A549 (cell line): ENCODE results near the gene YIF1B. TPM values are rescaled to one million over a fixed set of nuclear protein-coding genes. Genes with fewer than 3 reads are reported as not detected.

ENCODE experiments used
- ATAC-seq, 2 experiments: fragments of 200-7000 bp in 1 of 2; fragments of >200 bp in 1 of 2; cut with Nextera tagmentation in 1 of 2; cut with Tn5 transposase in 1 of 2; 3 replicates each; pipeline versions ENCODE4 v1.8.0 to v1.9.1; 2018 to 2020; ENCODE audit warnings: mild to moderate bottlenecking in 1 of 2, moderate library complexity in 1 of 2
- CTCF ChIA-PET: fragments of 300-600 bp; sonication (Branson Sonifier 250); formaldehyde crosslinking; extraction: SDS; loops from one replicate; lab custom pipeline; 2021; ENCODE audit warnings: antibody characterized with exemption, inconsistent platforms; lab: Yijun Ruan, JAX
- POLR2A ChIA-PET: fragments of 350-600 bp; formaldehyde crosslinking; extraction: SDS; loops from one replicate; lab custom pipeline; 2021; ENCODE audit warnings: antibody characterized with exemption, inconsistent platforms; lab: Yijun Ruan, JAX
- DNase-seq, 2 experiments: peaks; one replicate each; pipeline versions ENCODE4 v3.0.0 to v3.0.0-alpha.2; 2011 to 2016; ENCODE audit warnings: low read depth in 1 of 2, low spot score in 1 of 2
- FAIRE-seq: peaks from 2 replicates; lab custom pipeline; 2011; peaks lifted over from hg19 to GRCh38; lab: Jason Lieb, UNC
- H3K27ac ChIP-seq, 2 experiments: fragments of >200 bp; sonication (Bioruptor Twin); formaldehyde crosslinking; 3 replicates each; pipeline ENCODE4 v1.5.1; 2016 to 2017
- H3K4me1 ChIP-seq: fragments of >200 bp; sonication (Bioruptor Twin); formaldehyde crosslinking; 3 replicates; pipeline ENCODE4 v1.6.1; 2016
- H3K4me2 ChIP-seq: fragments of >200 bp; sonication (Bioruptor Twin); formaldehyde crosslinking; 3 replicates; pipeline ENCODE4 v1.6.1; 2016
- H3K4me3 ChIP-seq: fragments of >200 bp; sonication (Bioruptor Twin); formaldehyde crosslinking; 3 replicates; pipeline ENCODE4 v1.5.1; 2016
- H3K9me3 ChIP-seq: fragments of >200 bp; sonication (Bioruptor Twin); formaldehyde crosslinking; 3 replicates; pipeline ENCODE4 v1.6.1; 2016
- BHLHE40 ChIP-seq: IDR thresholded peaks from 2 replicates; pipeline ENCODE4 v1.6.1; 2012; ENCODE audit warnings: low read depth, low read length, inconsistent platforms
- CBX2 ChIP-seq: fragments of 200-600 bp; sonication (generic); IDR thresholded peaks from 2 replicates; pipeline ENCODE4 v1.6.1; 2016; ENCODE audit warnings: low read depth, mild to moderate bottlenecking, borderline replicate concordance
- CBX8 ChIP-seq: fragments of 200-600 bp; sonication (generic); IDR thresholded peaks from 2 replicates; pipeline ENCODE4 v1.6.1; 2016
- CHD2 ChIP-seq: fragments of 150-350 bp; IDR thresholded peaks from 2 replicates; pipeline ENCODE4 v1.6.1; 2014; ENCODE audit warnings: low read length; ENCODE audit not compliant: partially characterized antibody
- EP300 ChIP-seq, 2 experiments: fragments of >200 bp; sonication (Bioruptor Twin); formaldehyde crosslinking; IDR thresholded peaks; 2 replicates in 1 of 2; 3 replicates in 1 of 2; pipeline ENCODE4 v1.6.1; 2016 to 2017
- ESRRA ChIP-seq: fragments of 150-350 bp; IDR thresholded peaks from 2 replicates; pipeline ENCODE4 v1.6.1; 2014; ENCODE audit warnings: mild to moderate bottlenecking, low read length, borderline replicate concordance
- FOSL2 ChIP-seq, 2 experiments: fragments of 450-650 bp in 1 of 2; fragments of >200 bp in 1 of 2; sonication (Bioruptor Twin) in 1 of 2; formaldehyde crosslinking; IDR thresholded peaks; 2 replicates each; pipeline versions ENCODE4 v1.5.0 to v1.6.1; 2016 to 2020; ENCODE audit warnings: mild to moderate bottlenecking in 1 of 2, moderate library complexity in 1 of 2
- HEYL ChIP-seq: fragments of 250-450 bp; sonication (Bioruptor Pico); IDR thresholded peaks from 2 replicates; pipeline ENCODE4 v1.8.0; 2021; ENCODE audit warnings: mild to moderate bottlenecking, moderate library complexity
- JUN ChIP-seq, 2 experiments: fragments of >200 bp; sonication (Bioruptor Twin); formaldehyde crosslinking; IDR thresholded peaks; 2 replicates in 1 of 2; 3 replicates in 1 of 2; pipeline ENCODE4 v1.6.1; 2016 to 2017
- KDM5A ChIP-seq: fragments of 200-600 bp; sonication (generic); IDR thresholded peaks from 2 replicates; pipeline ENCODE4 v1.6.1; 2016; ENCODE audit warnings: antibody characterized with exemption, mild to moderate bottlenecking
- MAFK ChIP-seq: fragments of 450-650 bp; IDR thresholded peaks from 2 replicates; pipeline ENCODE4 v1.6.1; 2014; ENCODE audit not compliant: partially characterized antibody
- NPAS2 ChIP-seq: fragments of 250-450 bp; sonication (Bioruptor Pico); IDR thresholded peaks from 2 replicates; pipeline ENCODE4 v1.8.0; 2022; ENCODE audit warnings: mild to moderate bottlenecking, moderate library complexity, borderline replicate concordance
- PHF8 ChIP-seq: fragments of 200-600 bp; sonication (generic); IDR thresholded peaks from 2 replicates; pipeline ENCODE4 v1.6.1; 2016; ENCODE audit warnings: low read depth, mild to moderate bottlenecking, antibody characterized with exemption, moderate library complexity, borderline replicate concordance
- POLR2A ChIP-seq: IDR thresholded peaks from 2 replicates; pipeline ENCODE4 v1.6.1; 2012; ENCODE audit warnings: mild to moderate bottlenecking, low read length
- RFX5 ChIP-seq: fragments of 450-650 bp; IDR thresholded peaks from 2 replicates; pipeline ENCODE4 v1.7.1; 2014; ENCODE audit warnings: antibody characterized with exemption, mild to moderate bottlenecking, moderate library complexity
- RNF2 ChIP-seq: fragments of 200-600 bp; sonication (generic); IDR thresholded peaks from 2 replicates; pipeline ENCODE4 v1.6.1; 2016; ENCODE audit warnings: low read depth, mild to moderate bottlenecking, antibody characterized with exemption, moderate library complexity, borderline replicate concordance
- ZFP36 ChIP-seq: fragments of 450-650 bp; IDR thresholded peaks from 2 replicates; pipeline ENCODE4 v1.6.1; 2014; ENCODE audit warnings: borderline replicate concordance; ENCODE audit not compliant: partially characterized antibody
- WGBS: methylation state at CpG from one replicate; pipeline ENCODE4 v1.1.6; 2017; ENCODE audit errors: missing lambda C conversion rate; 5-methylcytosine and 5-hydroxymethylcytosine counted together
- polyA plus RNA-seq, 4 experiments: library from polyadenylated mRNA; depleted of rRNA in 3 of 4; stranded (reverse); fragments of >200 nt; fragmentation: RNase III in 1 of 4; extraction: RNeasy Plus Mini Kit Qiagen cat#74134 plus additional on column Dnase treatment in 1 of 4; gene quantifications; 2 replicates in 3 of 4; 3 replicates in 1 of 4; pipeline ENCODE4 v1.2.3, GENCODE V29; 2011 to 2017
- TF ChIP-seq, protein P1 (sequence below): IDR thresholded peaks from 2 replicates; pipeline ENCODE4 v1.6.1; 2012; ENCODE audit warnings: low read depth, borderline replicate concordance
- TF ChIP-seq, protein P2 (sequence below): fragments of >200 bp; sonication (Bioruptor Twin); formaldehyde crosslinking; IDR thresholded peaks from 3 replicates; pipeline ENCODE4 v1.5.1; 2016
- TF ChIP-seq, protein P3 (sequence below): fragments of 450-650 bp; IDR thresholded peaks from 2 replicates; pipeline ENCODE4 v1.6.1; 2014; ENCODE audit warnings: antibody characterized with exemption
- TF ChIP-seq, protein P4 (sequence below): IDR thresholded peaks from 2 replicates; pipeline ENCODE4 v1.6.1; 2012
- TF ChIP-seq, protein P5 (sequence below): IDR thresholded peaks from 2 replicates; pipeline ENCODE4 v1.6.1; 2012
- TF ChIP-seq, protein P6 (sequence below): fragments of >200 bp; sonication (Bioruptor Twin); formaldehyde crosslinking; IDR thresholded peaks from 3 replicates; pipeline ENCODE4 v1.6.1; 2016
- TF ChIP-seq, protein P7 (sequence below): fragments of 250-450 bp; sonication (Bioruptor Pico); IDR thresholded peaks from 2 replicates; pipeline ENCODE4 v1.5.0; 2021; ENCODE audit warnings: mild to moderate bottlenecking, moderate library complexity, borderline replicate concordance
- TF ChIP-seq, protein P8 (sequence below): fragments of >200 bp; sonication (Bioruptor Twin); formaldehyde crosslinking; IDR thresholded peaks from 2 replicates; pipeline ENCODE4 v1.6.1; 2016

The YIF1B gene
- polyA plus RNA-seq, 2 of the 4 experiments (the other 2 are of a cell fraction) = 75.5 to 100 TPM

DNA sequence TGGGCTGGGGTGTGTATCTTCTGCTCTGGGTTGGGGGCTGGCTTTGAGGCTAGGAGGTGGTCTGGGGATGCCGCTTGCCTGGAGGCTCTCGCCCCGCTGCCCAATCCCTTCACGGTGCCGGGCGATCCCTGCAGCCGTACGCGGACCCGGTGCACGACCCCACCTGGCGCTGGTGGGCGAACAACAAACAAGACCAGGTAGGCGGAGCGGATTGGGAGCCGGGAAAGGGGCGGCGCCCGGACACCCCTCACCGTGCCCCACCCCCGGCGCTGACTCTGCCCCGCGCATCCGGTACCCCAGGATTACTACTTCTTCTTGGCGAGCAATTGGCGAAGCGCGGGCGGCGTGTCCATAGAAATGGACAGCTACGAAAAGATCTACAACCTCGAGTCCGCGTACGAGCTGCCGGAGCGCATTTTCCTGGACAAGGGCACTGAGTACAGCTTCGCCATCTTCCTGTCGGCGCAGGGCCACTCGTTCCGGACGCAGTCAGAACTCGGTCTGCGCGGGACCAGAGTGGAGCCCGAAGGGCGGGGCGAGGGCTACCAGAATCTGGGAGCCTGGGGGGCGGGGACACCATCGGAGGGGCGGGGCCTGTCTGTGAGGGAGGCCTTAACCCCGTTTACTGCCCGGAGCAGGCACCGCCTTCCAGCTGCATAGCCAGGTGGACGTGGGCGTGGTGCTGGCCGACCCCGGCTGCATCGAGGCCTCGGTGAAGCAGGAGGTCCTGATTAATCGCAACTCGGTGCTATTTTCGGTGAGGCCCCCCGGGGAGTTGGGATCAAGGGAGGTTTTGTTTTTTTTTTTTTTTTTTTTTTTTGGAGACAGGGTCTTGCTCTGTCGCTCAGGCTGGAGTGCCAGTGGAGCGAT, 46.6 kb upstream of the YIF1B start:
- H3K9me3 ChIP-seq = no peaks in the 10 kb centered on the region
- ATAC-seq = peak; percentile 72 to 80
- peaks cover 9% of the 10 kb centered on the region; the same call in 1 of the 3 replicates for H3K4me1 ChIP-seq
- peak overlapping the region; percentile 62 to 81 for H3K27ac ChIP-seq
- ChIA-PET CTCF (interaction anchor here (0.6 to 1.6 kb wide), 14 partner anchors 8 to 855 kb away, joined by 3 to 6 read pairs (median 3); partner anchors contain the start of genes CATSPERG, FAM98C, PPP1R14A and PSMD8), POLR2A (interaction anchor here (0.5 to 3.0 kb wide), 9 partner anchors 11 to 568 kb away, joined by 3 to 41 read pairs (median 5); partner anchors contain the start of genes C19orf33, FAM98C, GGN and MRPS12)
- H3K4me3 ChIP-seq = peak overlapping the region; percentile 65
- FAIRE-seq = peak; percentile 49
- DNase-seq = peak; percentile 92 to 94
- H3K4me2 ChIP-seq = peak overlapping the region; percentile 86
- TF ChIP-seq FOSL2 (IDR thresholded peaks at IDR 0.05) (no peak), FOSL2 (CRISPR knock-in tag; IDR thresholded peaks at IDR 0.05) (peak; percentile 4; the same call in 1 of the 2 replicates), JUN (IDR thresholded peaks at IDR 0.05) (peak in 1 of 2 experiments; percentile 68; a peak in 1 of 5 replicates), RNF2 (0 out of 2 replicates have a peak, but pooled peaks have one; percentile 30), PHF8 (peak; percentile 63; the same call in 1 of the 2 replicates), BHLHE40 (no peak), MAFK (no peak), RFX5 (0 out of 2 replicates have a peak, but pooled peaks have one; percentile 36), ZFP36 (no peak), HEYL (no peak), CBX8 (no peak), CHD2 (no peak), POLR2A (peak; percentile 57)
- TF ChIP-seq, protein P1, sequence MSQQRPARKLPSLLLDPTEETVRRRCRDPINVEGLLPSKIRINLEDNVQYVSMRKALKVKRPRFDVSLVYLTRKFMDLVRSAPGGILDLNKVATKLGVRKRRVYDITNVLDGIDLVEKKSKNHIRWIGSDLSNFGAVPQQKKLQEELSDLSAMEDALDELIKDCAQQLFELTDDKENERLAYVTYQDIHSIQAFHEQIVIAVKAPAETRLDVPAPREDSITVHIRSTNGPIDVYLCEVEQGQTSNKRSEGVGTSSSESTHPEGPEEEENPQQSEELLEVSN = peak; percentile 77
- TF ChIP-seq, protein P2, sequence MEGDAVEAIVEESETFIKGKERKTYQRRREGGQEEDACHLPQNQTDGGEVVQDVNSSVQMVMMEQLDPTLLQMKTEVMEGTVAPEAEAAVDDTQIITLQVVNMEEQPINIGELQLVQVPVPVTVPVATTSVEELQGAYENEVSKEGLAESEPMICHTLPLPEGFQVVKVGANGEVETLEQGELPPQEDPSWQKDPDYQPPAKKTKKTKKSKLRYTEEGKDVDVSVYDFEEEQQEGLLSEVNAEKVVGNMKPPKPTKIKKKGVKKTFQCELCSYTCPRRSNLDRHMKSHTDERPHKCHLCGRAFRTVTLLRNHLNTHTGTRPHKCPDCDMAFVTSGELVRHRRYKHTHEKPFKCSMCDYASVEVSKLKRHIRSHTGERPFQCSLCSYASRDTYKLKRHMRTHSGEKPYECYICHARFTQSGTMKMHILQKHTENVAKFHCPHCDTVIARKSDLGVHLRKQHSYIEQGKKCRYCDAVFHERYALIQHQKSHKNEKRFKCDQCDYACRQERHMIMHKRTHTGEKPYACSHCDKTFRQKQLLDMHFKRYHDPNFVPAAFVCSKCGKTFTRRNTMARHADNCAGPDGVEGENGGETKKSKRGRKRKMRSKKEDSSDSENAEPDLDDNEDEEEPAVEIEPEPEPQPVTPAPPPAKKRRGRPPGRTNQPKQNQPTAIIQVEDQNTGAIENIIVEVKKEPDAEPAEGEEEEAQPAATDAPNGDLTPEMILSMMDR = no peak
- TF ChIP-seq, protein P3, sequence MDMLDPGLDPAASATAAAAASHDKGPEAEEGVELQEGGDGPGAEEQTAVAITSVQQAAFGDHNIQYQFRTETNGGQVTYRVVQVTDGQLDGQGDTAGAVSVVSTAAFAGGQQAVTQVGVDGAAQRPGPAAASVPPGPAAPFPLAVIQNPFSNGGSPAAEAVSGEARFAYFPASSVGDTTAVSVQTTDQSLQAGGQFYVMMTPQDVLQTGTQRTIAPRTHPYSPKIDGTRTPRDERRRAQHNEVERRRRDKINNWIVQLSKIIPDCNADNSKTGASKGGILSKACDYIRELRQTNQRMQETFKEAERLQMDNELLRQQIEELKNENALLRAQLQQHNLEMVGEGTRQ = no peak
- TF ChIP-seq, protein P4, sequence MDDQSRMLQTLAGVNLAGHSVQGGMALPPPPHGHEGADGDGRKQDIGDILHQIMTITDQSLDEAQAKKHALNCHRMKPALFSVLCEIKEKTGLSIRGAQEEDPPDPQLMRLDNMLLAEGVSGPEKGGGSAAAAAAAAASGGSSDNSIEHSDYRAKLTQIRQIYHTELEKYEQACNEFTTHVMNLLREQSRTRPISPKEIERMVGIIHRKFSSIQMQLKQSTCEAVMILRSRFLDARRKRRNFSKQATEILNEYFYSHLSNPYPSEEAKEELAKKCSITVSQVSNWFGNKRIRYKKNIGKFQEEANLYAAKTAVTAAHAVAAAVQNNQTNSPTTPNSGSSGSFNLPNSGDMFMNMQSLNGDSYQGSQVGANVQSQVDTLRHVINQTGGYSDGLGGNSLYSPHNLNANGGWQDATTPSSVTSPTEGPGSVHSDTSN = 0 out of 2 replicates have a peak, but pooled peaks have one; percentile 13
- TF ChIP-seq, protein P5, sequence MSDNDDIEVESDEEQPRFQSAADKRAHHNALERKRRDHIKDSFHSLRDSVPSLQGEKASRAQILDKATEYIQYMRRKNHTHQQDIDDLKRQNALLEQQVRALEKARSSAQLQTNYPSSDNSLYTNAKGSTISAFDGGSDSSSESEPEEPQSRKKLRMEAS = peak; percentile 74
- 2% methylated on average over 68 of the region's 68 CpGs for WGBS

DNA sequence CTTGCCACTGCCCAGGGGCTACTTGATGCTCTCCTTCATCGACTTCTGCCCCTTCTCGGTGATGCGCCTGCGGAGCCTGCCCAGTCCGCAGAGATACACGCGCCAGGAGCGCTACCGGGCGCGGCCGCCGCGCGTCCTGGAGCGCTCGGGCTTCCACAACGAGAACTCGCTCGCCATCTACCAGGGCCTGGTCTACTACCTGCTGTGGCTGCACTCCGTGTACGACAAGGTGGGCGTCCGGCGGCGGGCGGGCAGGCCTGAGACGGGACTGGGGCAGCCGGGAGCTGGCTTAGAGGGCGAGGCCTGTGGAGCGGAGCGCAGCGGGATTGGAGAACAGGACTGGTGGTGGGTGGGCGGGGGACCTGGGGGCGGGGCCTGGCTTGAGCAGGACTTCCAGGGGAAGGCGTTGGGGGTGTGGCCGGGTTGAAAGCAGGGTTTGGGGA, 45.9 kb upstream of the YIF1B start:
- DNase-seq (peak; percentile 96 to 99), ATAC-seq (peak; percentile 81 to 93), FAIRE-seq (peak; percentile 43)
- WGBS = 2% methylated on average over 30 of the region's 37 CpGs
- peak overlapping the region; percentile 86 for H3K4me2 ChIP-seq
- H3K4me1 ChIP-seq = peaks cover 9% of the 10 kb centered on the region; the same call in 1 of the 3 replicates
- peak overlapping the region; percentile 62 to 81 for H3K27ac ChIP-seq
- POLR2A ChIA-PET = interaction anchor here (0.5 to 3.0 kb wide), 9 partner anchors 10 to 569 kb away, joined by 3 to 41 read pairs (median 5); partner anchors contain the start of genes C19orf33, FAM98C, GGN and MRPS12
- CTCF ChIA-PET = interaction anchor here (0.7 to 1.6 kb wide), 13 partner anchors 9 to 459 kb away, joined by 3 to 7 read pairs (median 3); partner anchors contain the start of genes FAM98C, PPP1R14A and PSMD8
- no peaks in the 10 kb centered on the region for H3K9me3 ChIP-seq
- H3K4me3 ChIP-seq = peak overlapping the region; percentile 65
- TF ChIP-seq ESRRA (no peak), CHD2 (no peak), NPAS2 (CRISPR knock-in tag) (no peak), CBX2 (no peak), KDM5A (no peak), EP300 (IDR thresholded peaks at IDR 0.05) (no peak)
- TF ChIP-seq, protein P6, sequence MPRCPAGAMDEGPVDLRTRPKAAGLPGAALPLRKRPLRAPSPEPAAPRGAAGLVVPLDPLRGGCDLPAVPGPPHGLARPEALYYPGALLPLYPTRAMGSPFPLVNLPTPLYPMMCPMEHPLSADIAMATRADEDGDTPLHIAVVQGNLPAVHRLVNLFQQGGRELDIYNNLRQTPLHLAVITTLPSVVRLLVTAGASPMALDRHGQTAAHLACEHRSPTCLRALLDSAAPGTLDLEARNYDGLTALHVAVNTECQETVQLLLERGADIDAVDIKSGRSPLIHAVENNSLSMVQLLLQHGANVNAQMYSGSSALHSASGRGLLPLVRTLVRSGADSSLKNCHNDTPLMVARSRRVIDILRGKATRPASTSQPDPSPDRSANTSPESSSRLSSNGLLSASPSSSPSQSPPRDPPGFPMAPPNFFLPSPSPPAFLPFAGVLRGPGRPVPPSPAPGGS = no peak
- TF ChIP-seq, protein P7, sequence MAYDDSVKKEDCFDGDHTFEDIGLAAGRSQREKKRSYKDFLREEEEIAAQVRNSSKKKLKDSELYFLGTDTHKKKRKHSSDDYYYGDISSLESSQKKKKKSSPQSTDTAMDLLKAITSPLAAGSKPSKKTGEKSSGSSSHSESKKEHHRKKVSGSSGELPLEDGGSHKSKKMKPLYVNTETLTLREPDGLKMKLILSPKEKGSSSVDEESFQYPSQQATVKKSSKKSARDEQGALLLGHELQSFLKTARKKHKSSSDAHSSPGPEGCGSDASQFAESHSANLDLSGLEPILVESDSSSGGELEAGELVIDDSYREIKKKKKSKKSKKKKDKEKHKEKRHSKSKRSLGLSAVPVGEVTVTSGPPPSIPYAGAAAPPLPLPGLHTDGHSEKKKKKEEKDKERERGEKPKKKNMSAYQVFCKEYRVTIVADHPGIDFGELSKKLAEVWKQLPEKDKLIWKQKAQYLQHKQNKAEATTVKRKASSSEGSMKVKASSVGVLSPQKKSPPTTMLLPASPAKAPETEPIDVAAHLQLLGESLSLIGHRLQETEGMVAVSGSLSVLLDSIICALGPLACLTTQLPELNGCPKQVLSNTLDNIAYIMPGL (CRISPR knock-in tag) = no peak
- TF ChIP-seq, protein P8, sequence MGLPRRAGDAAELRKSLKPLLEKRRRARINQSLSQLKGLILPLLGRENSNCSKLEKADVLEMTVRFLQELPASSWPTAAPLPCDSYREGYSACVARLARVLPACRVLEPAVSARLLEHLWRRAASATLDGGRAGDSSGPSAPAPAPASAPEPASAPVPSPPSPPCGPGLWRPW = no peak
